Activated T-cell treated with anti-CD3 and anti-CD28 coated beads, Interleukin-2, amount 50 U/mL, for 24 hours (primary cell): ENCODE data around the gene NACC1.
A peak's percentile ranks its signal among the peaks of the same experiment; 100 is the strongest.

Experiments
- DNase-seq: peaks from one replicate; pipeline ENCODE4 v3.0.0-alpha.2; 2020
- H3K27ac Mint-ChIP-seq: 2 replicates; pipeline ENCODE4 v1.8.0; 2020; ENCODE audit warnings: mild to moderate bottlenecking, mixed read lengths
- H3K27me3 Mint-ChIP-seq: 2 replicates; pipeline ENCODE4 v1.8.0; 2020; ENCODE audit warnings: mixed read lengths
- H3K36me3 Mint-ChIP-seq: 2 replicates; pipeline ENCODE4 v1.8.0; 2020; ENCODE audit warnings: low read depth, mixed read lengths
- H3K4me1 Mint-ChIP-seq: 2 replicates; pipeline ENCODE4 v1.8.0; 2020; ENCODE audit warnings: low read depth, mixed read lengths
- H3K4me3 Mint-ChIP-seq: 2 replicates; pipeline ENCODE4 v1.8.0; 2020; ENCODE audit warnings: mild to moderate bottlenecking, moderate library complexity, mixed read lengths
- H3K9me3 Mint-ChIP-seq: 2 replicates; pipeline ENCODE4 v1.8.0; 2020; ENCODE audit warnings: mixed read lengths

Gene NACC1

DNA sequence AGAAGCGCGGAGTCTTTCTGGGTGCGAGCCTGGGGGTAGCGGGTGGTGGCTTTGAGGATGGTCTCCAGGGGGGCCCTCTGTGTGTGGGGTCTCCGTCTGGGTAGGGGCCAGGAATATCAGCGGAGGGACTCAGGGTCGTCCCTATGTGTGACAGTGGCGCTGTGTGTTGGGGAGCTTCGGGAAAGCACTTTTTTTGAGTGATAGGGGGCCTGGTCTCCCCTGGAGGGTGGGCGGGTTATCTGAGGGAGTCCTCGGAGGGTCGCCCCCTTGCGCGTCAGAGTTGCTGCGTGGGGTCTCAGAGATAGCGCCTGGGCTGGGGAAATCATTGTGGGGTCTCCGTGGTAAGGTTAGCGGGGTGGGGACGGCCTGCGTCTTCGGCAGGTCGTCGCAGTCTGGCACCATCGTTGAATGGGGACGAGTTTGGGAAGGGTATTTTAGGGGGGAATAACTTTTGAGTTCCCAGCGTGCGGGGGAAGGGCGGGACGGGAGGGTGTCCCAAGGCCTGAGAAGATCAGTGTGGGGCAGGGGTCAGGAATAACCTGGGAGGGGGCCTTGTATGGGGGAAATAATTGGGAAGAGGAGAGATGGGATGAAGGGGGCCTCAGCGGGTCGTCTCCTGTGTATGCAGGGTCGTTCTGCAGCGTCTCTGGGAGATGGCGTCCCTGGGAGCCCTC lies 33.0 kb downstream of the NACC1 start:
- Mint-ChIP-seq H3K4me3 (peak overlapping the region; percentile 99), H3K27me3 (no peaks in the 10 kb centered on the region), H3K4me1 (peaks cover 29% of the 10 kb centered on the region), H3K9me3 (no peaks in the 10 kb centered on the region), H3K36me3 (peaks cover 61% of the 10 kb centered on the region), H3K27ac (peak overlapping the region; percentile 99)
- DNase-seq, result peak; percentile 65

DNA sequence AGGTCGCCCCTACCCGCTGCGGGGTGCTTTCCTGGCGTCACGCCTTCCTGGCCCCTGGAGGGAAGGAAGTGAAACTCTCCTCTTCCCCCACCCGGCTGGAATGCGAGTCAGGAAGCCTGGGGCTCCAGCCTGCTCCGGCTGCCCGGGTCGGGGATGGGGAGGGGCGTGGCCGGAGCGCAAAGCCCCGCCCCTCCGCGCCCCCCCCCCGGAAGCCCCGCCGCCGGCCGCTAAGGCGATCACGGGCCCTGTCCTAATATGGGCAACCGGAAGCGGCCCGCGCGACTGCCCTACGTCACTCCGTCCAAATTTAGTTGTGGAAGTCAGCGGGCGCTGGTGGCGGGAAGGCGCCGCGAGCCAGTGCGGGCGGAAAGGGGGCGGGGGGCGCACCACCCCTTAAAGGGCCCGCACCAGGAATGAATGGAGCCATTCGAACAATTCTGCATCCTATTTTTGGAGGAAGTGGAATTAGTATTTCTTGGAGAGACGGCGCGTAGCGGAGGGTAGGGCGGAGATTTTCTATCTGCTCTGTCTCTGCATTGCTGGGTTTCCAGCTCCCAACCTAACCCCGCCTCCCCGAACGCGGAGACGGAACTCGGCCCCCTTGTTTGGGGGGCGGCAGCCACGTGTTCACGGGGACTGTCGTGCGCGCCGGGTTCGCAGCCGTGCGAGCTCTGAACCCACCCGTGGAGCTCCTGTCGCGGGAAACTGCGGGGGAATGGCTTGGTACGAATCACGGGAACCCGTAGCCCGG lies 33.7 kb downstream of the NACC1 start:
- DNase-seq, result peak; percentile 96
- H3K4me1 Mint-ChIP-seq, result peaks cover 34% of the 10 kb centered on the region

DNA sequence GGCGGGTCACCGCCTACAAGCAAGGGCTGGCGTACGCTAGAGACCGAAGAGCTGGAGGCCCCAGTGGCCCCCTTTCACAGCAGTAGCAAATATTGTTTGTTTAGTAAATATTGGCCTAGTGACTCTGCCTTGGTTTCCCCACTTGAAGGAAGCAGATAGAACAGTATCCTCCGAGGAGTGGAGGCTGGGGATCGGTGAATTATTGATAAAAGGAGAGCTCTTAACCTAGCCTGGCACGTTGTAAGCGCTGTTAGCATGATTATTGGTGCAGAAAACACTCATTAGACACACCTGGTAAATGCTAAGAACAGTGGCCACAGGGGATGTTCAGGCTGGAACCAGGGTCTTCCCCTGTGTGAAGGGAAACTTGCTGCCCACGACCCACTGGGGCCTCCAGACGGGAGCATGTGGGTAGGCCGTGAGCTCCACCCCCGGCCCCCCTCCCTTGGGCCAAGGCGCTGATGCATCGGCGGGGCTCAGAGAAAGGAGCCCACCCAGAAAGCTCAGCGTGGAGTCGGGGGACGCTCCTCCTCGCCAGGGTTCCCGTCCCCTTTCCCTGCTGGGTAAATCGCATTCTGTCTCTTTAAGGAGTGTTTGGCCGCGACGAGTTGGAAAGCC lies 34.4 kb downstream of the NACC1 start:
- H3K4me3 Mint-ChIP-seq, result peak overlapping the region; percentile 99
- H3K27me3 Mint-ChIP-seq, result no peaks in the 10 kb centered on the region
- no peaks in the 10 kb centered on the region for H3K9me3 Mint-ChIP-seq
- peaks cover 54% of the 10 kb centered on the region for H3K36me3 Mint-ChIP-seq
- DNase-seq, result no peak
- H3K4me1 Mint-ChIP-seq, result peaks cover 36% of the 10 kb centered on the region
- H3K27ac Mint-ChIP-seq, result peak overlapping the region; percentile 99

More for the DNA sequence above, 33.7 kb downstream of the NACC1 start:
- peak overlapping the region; percentile 99 for H3K4me3 Mint-ChIP-seq
- H3K27ac Mint-ChIP-seq, result peak overlapping the region; percentile 99
- no peaks in the 10 kb centered on the region for H3K27me3 Mint-ChIP-seq
- H3K36me3 Mint-ChIP-seq, result peaks cover 58% of the 10 kb centered on the region
- H3K9me3 Mint-ChIP-seq, result no peaks in the 10 kb centered on the region

DNA sequence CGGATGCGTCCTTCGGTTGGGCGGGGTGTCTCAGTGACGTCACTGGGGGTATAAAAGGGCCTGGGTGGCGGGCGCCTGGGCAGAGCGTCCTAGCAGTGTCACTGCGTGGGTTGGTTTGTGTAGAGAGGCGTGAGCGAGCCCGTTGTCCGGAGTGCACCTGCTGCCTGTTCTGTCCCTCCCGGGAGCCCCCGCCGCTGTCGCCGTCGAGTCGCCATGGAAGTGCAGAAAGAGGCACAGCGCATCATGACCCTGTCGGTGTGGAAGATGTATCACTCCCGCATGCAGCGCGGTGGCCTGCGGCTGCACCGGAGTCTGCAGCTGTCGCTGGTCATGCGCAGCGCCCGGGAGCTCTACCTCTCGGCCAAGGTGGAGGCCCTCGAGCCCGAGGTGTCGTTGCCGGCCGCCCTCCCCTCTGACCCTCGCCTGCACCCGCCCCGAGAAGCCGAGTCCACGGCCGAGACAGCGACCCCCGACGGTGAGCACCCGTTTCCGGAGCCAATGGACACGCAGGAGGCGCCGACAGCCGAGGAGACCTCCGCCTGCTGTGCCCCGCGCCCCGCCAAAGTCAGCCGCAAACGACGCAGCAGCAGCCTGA lies 35.0 kb downstream of the NACC1 start:
- peak overlapping the region; percentile 99 for H3K4me3 Mint-ChIP-seq
- peaks cover 40% of the 10 kb centered on the region for H3K4me1 Mint-ChIP-seq

DNA sequence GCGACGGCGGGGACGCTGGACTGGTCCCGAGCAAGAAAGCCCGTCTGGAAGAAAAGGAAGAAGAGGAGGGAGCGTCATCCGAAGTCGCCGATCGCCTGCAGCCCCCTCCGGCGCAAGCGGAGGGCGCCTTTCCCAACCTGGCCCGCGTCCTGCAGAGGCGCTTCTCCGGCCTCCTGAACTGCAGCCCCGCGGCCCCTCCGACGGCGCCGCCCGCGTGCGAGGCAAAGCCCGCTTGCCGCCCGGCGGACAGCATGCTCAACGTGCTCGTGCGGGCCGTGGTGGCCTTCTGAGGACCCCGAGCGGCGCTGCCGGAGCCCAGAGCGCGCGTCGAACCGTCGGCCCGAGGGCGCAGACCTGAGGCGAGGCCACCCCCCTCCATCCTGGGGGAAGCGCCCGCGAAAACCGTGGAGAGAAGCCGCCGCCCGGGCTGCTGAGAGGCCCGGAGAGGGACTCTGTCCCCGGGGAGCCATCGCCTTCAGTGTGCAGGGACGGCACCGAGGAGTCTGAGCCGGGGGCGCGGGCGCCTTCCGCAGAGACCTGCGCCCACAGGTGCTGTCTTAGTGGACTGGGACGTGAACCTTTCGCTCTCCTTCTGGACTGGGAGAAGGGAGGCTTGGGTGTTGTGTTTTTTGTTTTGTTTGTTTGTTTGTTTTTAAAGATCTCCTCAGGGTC lies 35.6 kb downstream of the NACC1 start:
- Mint-ChIP-seq H3K4me1 (peaks cover 43% of the 10 kb centered on the region), H3K27ac (peak overlapping the region; percentile 99), H3K9me3 (no peaks in the 10 kb centered on the region), H3K4me3 (peak overlapping the region; percentile 99), H3K36me3 (peaks cover 51% of the 10 kb centered on the region), H3K27me3 (no peaks in the 10 kb centered on the region)
- DNase-seq, result no peak

More for the DNA sequence above, 35.0 kb downstream of the NACC1 start:
- Mint-ChIP-seq H3K27me3 (no peaks in the 10 kb centered on the region), H3K27ac (peak overlapping the region; percentile 99), H3K36me3 (peaks cover 54% of the 10 kb centered on the region), H3K9me3 (no peaks in the 10 kb centered on the region)
- DNase-seq, result peak; percentile 98

DNA sequence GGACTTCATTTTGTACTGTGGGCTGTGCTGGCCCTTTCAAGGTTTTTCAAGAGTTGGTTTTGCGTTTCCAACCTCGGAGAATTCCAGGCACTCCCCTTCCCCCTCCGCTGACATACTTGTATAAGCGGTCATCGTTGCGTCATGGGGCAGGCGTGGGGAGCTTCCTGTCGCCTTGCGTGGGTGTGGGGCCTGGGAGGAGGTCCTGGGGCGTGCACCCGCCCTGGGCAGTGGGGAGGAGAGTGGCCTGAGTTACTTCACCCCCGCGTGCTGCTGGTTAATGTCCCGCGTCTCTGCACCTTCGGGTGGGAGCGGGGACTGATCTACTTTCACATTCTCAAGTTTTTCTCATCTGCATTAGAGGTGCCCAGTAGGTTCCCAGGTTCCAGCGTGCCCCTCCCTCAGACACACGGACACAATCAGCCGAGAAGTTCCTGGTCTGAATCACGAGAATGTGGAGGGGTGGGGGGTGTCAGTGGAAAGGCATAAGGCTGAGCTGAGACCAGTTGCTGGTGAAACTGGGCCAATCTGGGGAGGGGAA lies 36.2 kb downstream of the NACC1 start:
- H3K9me3 Mint-ChIP-seq, result no peaks in the 10 kb centered on the region
- peak overlapping the region; percentile 99 for H3K4me3 Mint-ChIP-seq
- peak overlapping the region; percentile 99 for H3K27ac Mint-ChIP-seq
- no peaks in the 10 kb centered on the region for H3K27me3 Mint-ChIP-seq
- peak; percentile 79 for DNase-seq
- peaks cover 37% of the 10 kb centered on the region for H3K4me1 Mint-ChIP-seq
- peaks cover 48% of the 10 kb centered on the region for H3K36me3 Mint-ChIP-seq

DNA sequence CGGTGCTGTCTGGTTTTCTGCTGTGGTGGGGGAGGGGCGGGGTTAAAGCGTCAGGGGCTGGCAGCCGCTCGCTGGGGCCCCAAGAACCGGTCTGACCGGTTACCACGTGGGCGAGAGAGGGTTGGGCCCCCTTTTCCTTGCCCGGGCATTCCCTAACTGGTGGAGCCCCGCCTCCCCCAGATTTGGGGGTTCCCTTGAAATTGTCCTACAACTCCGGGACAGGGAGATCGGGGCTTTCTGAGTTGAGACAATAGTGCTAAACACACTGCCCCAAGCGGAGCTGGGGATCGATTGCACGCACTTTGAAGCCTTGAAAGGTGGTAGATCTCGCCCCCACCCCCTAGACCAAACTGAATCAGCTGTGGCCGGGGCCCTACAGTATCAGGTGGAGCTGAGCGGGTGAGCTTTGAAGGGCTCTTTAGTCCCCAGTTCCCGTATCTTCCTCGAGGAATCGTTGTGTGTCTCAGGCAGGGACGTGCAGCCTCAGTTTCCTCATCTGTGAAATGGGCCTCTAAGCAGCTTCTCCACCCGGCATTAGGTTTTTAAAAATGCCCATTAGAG lies 36.9 kb downstream of the NACC1 start:
- Mint-ChIP-seq H3K9me3 (no peaks in the 10 kb centered on the region), H3K4me3 (peak overlapping the region; percentile 99), H3K27me3 (no peaks in the 10 kb centered on the region)

DNA sequence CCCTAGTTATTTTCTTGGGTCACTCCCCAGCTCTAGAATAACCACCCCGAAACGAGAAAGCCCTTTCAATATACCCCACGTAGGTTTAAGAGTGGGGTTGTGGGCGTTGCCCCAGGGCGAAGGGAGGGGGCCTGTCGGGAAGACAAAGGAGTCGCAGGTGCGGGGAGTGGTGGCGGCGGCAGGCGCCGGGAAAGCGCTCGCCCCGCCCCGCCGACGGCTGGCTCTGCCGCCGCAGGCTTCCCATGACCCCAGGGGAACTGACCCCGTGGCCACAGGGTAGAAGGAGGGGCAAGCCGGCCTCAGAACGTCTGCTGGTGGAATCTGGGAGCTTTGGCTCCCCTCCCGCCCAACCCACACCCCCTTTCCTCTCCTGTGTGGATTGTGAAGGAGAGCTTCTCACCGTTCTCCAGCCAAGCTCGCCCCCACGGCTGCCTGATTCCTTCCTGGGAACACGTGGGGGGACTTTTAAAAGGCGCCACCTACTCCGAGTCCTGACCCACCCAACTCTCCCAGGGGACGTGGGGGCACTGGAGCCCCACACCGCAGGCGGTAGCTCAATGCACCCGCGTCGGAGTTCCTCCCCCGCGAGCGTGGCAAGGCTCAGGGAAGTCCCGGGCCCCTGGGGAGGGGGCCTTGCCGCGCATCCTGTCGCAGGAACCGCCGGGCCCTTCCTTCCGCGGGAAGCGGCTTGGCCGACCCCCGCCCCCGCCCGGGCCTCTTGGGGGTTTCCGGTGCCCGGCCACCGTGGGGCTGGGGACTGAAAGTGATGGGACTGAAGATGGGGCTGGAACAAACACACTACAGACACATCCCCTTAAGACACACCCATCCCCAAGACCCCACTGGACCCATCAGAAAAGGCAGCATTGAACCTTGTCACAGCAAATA lies 37.7 kb downstream of the NACC1 start:
- H3K4me3 Mint-ChIP-seq, result peak overlapping the region; percentile 99
- H3K27ac Mint-ChIP-seq, result peak overlapping the region; percentile 99
- H3K4me1 Mint-ChIP-seq, result peaks cover 41% of the 10 kb centered on the region
- peaks cover 40% of the 10 kb centered on the region for H3K36me3 Mint-ChIP-seq
- H3K27me3 Mint-ChIP-seq, result no peaks in the 10 kb centered on the region
- DNase-seq, result peak; percentile 79
- no peaks in the 10 kb centered on the region for H3K9me3 Mint-ChIP-seq

More for the DNA sequence above, 36.9 kb downstream of the NACC1 start:
- peak overlapping the region; percentile 99 for H3K27ac Mint-ChIP-seq
- peaks cover 36% of the 10 kb centered on the region for H3K4me1 Mint-ChIP-seq
- peaks cover 45% of the 10 kb centered on the region for H3K36me3 Mint-ChIP-seq
- DNase-seq, result peak; percentile 85

DNA sequence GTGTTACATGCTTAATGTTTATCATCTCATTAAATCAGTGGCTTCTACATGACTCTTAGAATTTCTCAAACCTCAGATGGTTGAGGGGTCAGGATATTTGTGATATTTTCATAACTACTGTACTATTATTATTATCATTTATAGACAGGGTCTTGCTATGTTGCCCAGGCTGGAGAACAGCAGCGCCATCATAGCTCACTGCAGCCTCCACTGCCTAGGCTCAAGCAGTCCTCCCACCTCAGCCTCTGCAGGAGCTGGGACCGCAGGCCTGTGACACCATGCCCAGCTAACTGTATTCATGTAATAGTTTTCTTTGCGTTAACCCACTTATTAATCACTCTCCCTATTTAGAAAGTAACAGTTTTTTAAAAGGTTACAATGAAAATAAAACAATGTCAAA lies 41.6 kb downstream of the NACC1 start:
- Mint-ChIP-seq H3K36me3 (peaks cover 9% of the 10 kb centered on the region), H3K27me3 (no peaks in the 10 kb centered on the region), H3K27ac (peak overlapping the region; percentile 52), H3K4me1 (peaks cover 67% of the 10 kb centered on the region), H3K9me3 (no peaks in the 10 kb centered on the region), H3K4me3 (no peak overlapping the region)
- DNase-seq, result no peak

DNA sequence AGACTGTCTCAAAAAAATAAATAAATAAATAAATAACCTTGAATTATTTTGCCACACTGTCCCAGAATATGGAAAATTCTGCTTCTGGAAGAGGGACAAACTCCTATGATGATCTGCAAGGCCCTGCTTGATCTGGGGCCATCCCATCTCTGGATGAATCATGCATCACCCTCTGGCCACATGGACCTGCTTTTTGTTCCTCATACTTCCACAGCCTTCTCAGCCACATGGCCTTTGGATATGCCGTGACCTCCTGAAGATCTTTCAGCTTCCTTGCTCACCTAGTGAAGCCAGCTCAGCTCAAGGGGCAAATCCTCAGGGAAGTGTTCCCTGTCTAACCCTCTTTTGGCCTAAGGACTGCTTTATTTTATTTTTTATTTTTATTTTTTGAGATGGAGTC lies 42.5 kb downstream of the NACC1 start:
- no peaks in the 10 kb centered on the region for H3K9me3 Mint-ChIP-seq
- peak overlapping the region; percentile 18 for H3K4me3 Mint-ChIP-seq
- H3K4me1 Mint-ChIP-seq, result peaks cover 73% of the 10 kb centered on the region
- DNase-seq, result no peak
- peak overlapping the region; percentile 81 for H3K27ac Mint-ChIP-seq
- H3K27me3 Mint-ChIP-seq, result no peaks in the 10 kb centered on the region
- H3K36me3 Mint-ChIP-seq, result peaks cover 2% of the 10 kb centered on the region

DNA sequence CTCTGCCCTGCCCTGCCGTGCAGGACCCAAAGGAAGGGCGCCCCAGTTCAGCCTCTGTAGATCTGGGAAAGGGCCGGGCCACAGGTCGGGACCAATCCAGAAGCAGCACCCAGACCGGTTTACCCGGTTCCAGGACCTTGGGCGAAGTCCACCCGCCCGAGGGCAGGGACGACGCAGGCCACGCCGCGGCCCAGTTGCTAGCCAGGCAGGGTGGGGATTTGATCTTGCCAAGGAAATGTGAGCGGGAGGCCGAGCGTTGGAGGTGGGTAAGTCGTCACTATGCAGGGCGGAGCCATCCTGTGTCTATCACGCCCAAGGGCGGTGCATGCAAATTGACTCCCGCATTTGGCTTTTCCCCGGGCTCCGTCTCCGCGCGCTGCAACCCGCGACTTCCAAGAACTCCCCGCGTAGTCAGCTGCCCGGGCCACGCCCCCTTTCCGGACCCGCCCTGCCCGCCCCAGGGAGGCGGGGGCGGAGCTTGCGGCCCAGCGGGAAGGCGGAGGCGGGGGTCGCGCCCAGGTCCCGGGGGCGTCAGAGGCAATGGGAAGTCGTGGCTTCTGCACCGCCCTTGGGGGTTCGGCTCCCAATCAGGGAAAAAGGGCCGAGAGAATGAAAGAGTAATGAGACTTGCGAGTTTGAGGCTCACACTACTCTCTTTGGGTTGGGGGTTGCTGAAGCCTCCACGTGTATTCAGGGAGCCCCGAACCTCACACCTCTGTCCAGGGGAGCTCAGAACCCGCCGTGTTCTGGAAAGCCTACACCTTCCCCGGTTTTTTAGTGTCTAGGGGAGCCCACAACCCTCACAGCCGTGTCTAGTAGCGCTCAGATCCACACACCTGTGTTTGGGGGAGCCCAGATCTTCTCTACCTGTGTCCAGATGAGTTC lies 44.9 kb downstream of the NACC1 start:
- Mint-ChIP-seq H3K4me3 (peak overlapping the region; percentile 80), H3K9me3 (no peaks in the 10 kb centered on the region), H3K36me3 (peaks cover 1% of the 10 kb centered on the region), H3K4me1 (peaks cover 72% of the 10 kb centered on the region), H3K27ac (peak overlapping the region; percentile 94), H3K27me3 (no peaks in the 10 kb centered on the region)
- peak; percentile 91 for DNase-seq

DNA sequence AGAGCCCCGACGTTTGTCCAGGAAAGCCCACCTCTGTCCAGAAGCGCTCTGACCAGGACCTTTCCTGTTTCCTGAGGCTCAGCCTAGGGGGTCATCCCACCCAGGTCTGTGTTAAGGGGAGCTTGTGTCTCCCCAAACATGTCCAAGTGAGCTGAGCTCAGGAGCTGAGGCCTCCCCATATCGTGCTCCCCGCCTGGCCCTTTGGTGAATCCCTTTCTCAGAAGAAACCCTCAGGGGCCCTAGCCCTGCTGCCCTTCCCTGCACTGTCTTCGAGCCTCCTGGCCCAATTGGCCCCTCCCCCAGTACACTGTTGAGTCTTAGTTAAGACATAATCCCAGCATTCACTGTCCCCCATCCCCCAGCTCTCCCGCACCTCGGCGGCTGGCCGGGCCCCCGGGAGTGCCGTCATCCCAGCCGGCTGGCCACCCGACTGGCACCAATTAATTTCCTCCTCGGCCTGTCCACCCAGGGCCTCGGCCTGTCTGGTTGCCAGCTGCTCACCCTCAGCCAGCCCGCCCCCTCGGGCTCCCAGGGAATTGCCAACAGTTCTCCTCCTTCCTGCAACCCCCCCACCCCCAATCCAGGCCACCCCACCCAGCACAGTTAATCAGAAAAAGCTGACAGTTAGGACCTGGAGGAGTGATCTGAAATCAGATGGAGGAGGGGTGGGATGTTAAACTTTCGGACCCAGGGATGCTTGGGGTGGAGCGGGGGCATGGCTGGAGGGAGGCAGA lies 45.7 kb downstream of the NACC1 start:
- peak overlapping the region; percentile 94 for H3K27ac Mint-ChIP-seq
- H3K36me3 Mint-ChIP-seq, result peaks cover 1% of the 10 kb centered on the region
- H3K9me3 Mint-ChIP-seq, result no peaks in the 10 kb centered on the region
- H3K4me1 Mint-ChIP-seq, result peaks cover 73% of the 10 kb centered on the region
- peak; percentile 73 for DNase-seq
- H3K27me3 Mint-ChIP-seq, result no peaks in the 10 kb centered on the region
- H3K4me3 Mint-ChIP-seq, result peak overlapping the region; percentile 67
